Stimulated activated CD4-positive, alpha-beta T cell treated with anti-CD3 and anti-CD28 coated beads, Interleukin-4, amount 100 ng/mL, for 4 hours (primary cell): ENCODE measurements around the gene RAB3GAP2.
"Not testable (repeated sequence)": the region's sequence is repeated elsewhere in the genome, so short reads cannot be mapped to it uniquely, and the experiment has no call there.

ENCODE experiments used
- DNase-seq, 2 experiments: peaks; one replicate each; pipeline ENCODE4 v3.0.0-alpha.2; 2020

The RAB3GAP2 gene

GRCh38 chr1:220239213-220239612, 33.0 kb downstream of the RAB3GAP2 start:
- DNase-seq = no peak

- not testable (repeated sequence) for DNase-seq
Observed at GRCh38 chr1:220236278-220236677, 36.0 kb downstream of the RAB3GAP2 start.

- no peak for DNase-seq
Observed at GRCh38 chr1:220235462-220235861, 36.8 kb downstream of the RAB3GAP2 start.

- DNase-seq = no peak
Observed at GRCh38 chr1:220233927-220234326, 38.3 kb downstream of the RAB3GAP2 start.

- no peak for DNase-seq
Observed at GRCh38 chr1:220229771-220230170, 42.5 kb downstream of the RAB3GAP2 start.

GRCh38 chr1:220227393-220227792, 44.9 kb downstream of the RAB3GAP2 start:
- DNase-seq = no peak

GRCh38 chr1:220226752-220227151, 45.5 kb downstream of the RAB3GAP2 start:
- DNase-seq = no peak

- no peak for DNase-seq
Observed at GRCh38 chr1:220225957-220226356, 46.3 kb downstream of the RAB3GAP2 start.

GRCh38 chr1:220224611-220225124, 47.6 kb downstream of the RAB3GAP2 start:
- no peak for DNase-seq

- no peak for DNase-seq
Observed at GRCh38 chr1:220224033-220224432, 48.2 kb downstream of the RAB3GAP2 start.

- no peak for DNase-seq
Observed at GRCh38 chr1:220222939-220223338, 49.3 kb downstream of the RAB3GAP2 start.

GRCh38 chr1:220221670-220222069, 50.6 kb downstream of the RAB3GAP2 start:
- DNase-seq = no peak

GRCh38 chr1:220221269-220221668, 51.0 kb downstream of the RAB3GAP2 start:
- no peak for DNase-seq

GRCh38 chr1:220220699-220221040, 51.6 kb downstream of the RAB3GAP2 start:
- DNase-seq = not testable (repeated sequence)

- DNase-seq = no peak
Observed at GRCh38 chr1:220219865-220220698, 52.2 kb downstream of the RAB3GAP2 start.

GRCh38 chr1:220219136-220219442, 53.2 kb downstream of the RAB3GAP2 start:
- no peak for DNase-seq

GRCh38 chr1:220218397-220219135, 53.7 kb downstream of the RAB3GAP2 start:
- DNase-seq = peak; percentile 9 to 35

GRCh38 chr1:220217383-220217988, 54.8 kb downstream of the RAB3GAP2 start:
- no peak for DNase-seq

GRCh38 chr1:220213382-220213983, 58.8 kb downstream of the RAB3GAP2 start:
- DNase-seq = no peak

GRCh38 chr1:220207411-220207810, 64.8 kb downstream of the RAB3GAP2 start:
- no peak for DNase-seq

- not testable (repeated sequence) for DNase-seq
Observed at GRCh38 chr1:220204758-220205157, 67.5 kb downstream of the RAB3GAP2 start.

- DNase-seq = no peak
Observed at GRCh38 chr1:220203816-220204215, 68.4 kb downstream of the RAB3GAP2 start.
